Diencephalon (tissue), 1 donor: ENCODE measurements around the gene MEIS3. TPM values are rescaled to one million over a fixed set of nuclear protein-coding genes. Genes with fewer than 3 reads are reported as not detected.

ENCODE experiments used
- total RNA-seq: library from RNA; depleted of rRNA; stranded (reverse); fragments of >200 nt; gene quantifications from one replicate; pipeline ENCODE4 v1.2.3, GENCODE V29; 2014

The MEIS3 gene
- 76.4 TPM for total RNA-seq

DNA sequence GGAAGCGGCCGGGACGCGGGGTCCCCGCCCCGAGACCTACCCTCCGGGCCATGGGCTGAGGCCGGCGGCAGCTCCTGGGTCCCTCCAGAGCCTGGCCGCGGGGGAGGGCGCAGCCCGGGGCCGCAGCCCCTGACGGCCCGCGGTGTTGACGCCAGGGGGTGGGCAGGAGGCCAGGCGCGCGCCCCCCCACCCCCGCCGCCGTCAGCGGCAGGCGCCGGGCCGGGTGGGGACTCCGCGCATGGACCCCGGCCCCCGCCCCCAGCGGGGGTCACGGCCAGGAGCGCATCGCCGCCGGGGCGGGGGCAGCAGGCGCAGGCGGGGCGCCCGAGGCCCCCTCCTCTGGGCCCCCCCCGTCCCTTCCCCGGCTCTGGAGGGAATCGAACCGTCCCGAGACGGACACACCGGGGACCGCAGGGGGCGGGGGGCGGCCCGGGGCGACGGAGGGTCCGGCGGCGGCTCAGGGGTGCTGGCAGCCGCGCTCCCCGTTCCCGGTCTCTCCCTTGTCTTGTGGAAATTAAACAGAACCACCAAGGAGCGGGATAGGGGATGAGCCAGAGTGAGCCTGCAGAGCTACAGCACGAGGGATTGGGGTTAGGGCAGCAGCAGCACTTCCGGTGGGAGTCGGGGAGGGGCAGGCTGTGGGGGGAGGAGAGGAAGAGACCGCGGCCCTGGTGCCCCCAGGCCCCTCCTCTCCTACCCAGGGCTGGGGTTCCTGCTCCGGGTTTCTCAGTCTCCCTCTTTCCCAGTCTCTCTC lies at the start of gene MEIS3:
Gene MEIS3 (minus strand): TSS at position 498 of the 754 bp plus-strand sequence. CDS start 446 bp downstream, at position 52.

Other genes starting within 250 kb of the MEIS3 start
- gene BBC3, start 188.3 kb downstream of the MEIS3 start, total RNA-seq, result 6.7 TPM
- 3.0 TPM for gene CCDC9, start 163.0 kb downstream of the MEIS3 start, total RNA-seq
- gene INAFM1, start 144.6 kb downstream of the MEIS3 start, total RNA-seq, result 4.8 TPM
- 0.46 TPM for gene C5AR1, start 109.7 kb downstream of the MEIS3 start, total RNA-seq
- 0.46 TPM for gene C5AR2, start 87.4 kb downstream of the MEIS3 start, total RNA-seq
- gene DHX34, start 70.2 kb downstream of the MEIS3 start, total RNA-seq, result 12.5 TPM
- 58.8 TPM for gene SLC8A2, start 52.4 kb upstream of the MEIS3 start, total RNA-seq
- gene KPTN, start 64.7 kb upstream of the MEIS3 start, total RNA-seq, result 7.2 TPM
- gene NAPA, start 95.5 kb upstream of the MEIS3 start, total RNA-seq, result 62.7 TPM
- 0.23 TPM for gene ZNF541, start 153.6 kb upstream of the MEIS3 start, total RNA-seq
- 6.2 TPM for gene BICRA, start 189.6 kb upstream of the MEIS3 start, total RNA-seq